ENCODE results near the gene USPL1.

Gene USPL1

GRCh38 chr13:30681843-30682242 is 64.1 kb downstream of the USPL1 start:
- no peak for TF ChIP-seq CTCF (IDR thresholded peaks at IDR 0.05; ENCODE audit: borderline replicate concordance, insufficient read depth, low read depth, low read length)

GRCh38 chr13:30685320-30685859 is 67.7 kb downstream of the USPL1 start:
- TF ChIP-seq CTCF (IDR thresholded peaks at IDR 0.05; ENCODE audit: borderline replicate concordance, insufficient read depth, low read depth, low read length) = no peak
- H3K4me3 ChIP-seq (ENCODE audit: low read depth, low read length) = no peak overlapping the region

More at GRCh38 chr13:30681843-30682242, 64.1 kb downstream of the USPL1 start:
- no peak overlapping the region for H3K4me3 ChIP-seq (ENCODE audit: low read depth, low read length)

- no peak for TF ChIP-seq CTCF (IDR thresholded peaks at IDR 0.05; ENCODE audit: borderline replicate concordance, insufficient read depth, low read depth, low read length)
- no peak overlapping the region for H3K4me3 ChIP-seq (ENCODE audit: low read depth, low read length)
Observed at GRCh38 chr13:30685987-30686386, 68.3 kb downstream of the USPL1 start.

- TF ChIP-seq CTCF (IDR thresholded peaks at IDR 0.05; ENCODE audit: borderline replicate concordance, insufficient read depth, low read depth, low read length) = no peak
Observed at GRCh38 chr13:30687601-30688000, 69.9 kb downstream of the USPL1 start.

GRCh38 chr13:30689752-30690151 is 72.0 kb downstream of the USPL1 start:
- no peak for TF ChIP-seq CTCF (IDR thresholded peaks at IDR 0.05; ENCODE audit: borderline replicate concordance, insufficient read depth, low read depth, low read length)
- no peak overlapping the region for H3K4me3 ChIP-seq (ENCODE audit: low read depth, low read length)

More at GRCh38 chr13:30687601-30688000, 69.9 kb downstream of the USPL1 start:
- H3K4me3 ChIP-seq (ENCODE audit: low read depth, low read length) = no peak overlapping the region

- H3K4me3 ChIP-seq (ENCODE audit: low read depth, low read length) = no peak overlapping the region
- TF ChIP-seq CTCF (IDR thresholded peaks at IDR 0.05; ENCODE audit: borderline replicate concordance, insufficient read depth, low read depth, low read length) = no peak
Observed at GRCh38 chr13:30690282-30691188, 72.8 kb downstream of the USPL1 start.

GRCh38 chr13:30692113-30692512 is 74.4 kb downstream of the USPL1 start:
- no peak overlapping the region for H3K4me3 ChIP-seq (ENCODE audit: low read depth, low read length)
- no peak for TF ChIP-seq CTCF (IDR thresholded peaks at IDR 0.05; ENCODE audit: borderline replicate concordance, insufficient read depth, low read depth, low read length)
